Breast epithelium (tissue), 3 donors: ENCODE results near the gene DSG3.

Experiments
- POLR2A ChIP-seq: fragments of 450-650 bp; IDR thresholded peaks from one replicate; pipeline ENCODE4 v1.6.1; 2016; ENCODE audit warnings: antibody characterized with exemption, mild to moderate bottlenecking, moderate library complexity
- POLR2AphosphoS5 ChIP-seq, 3 donors: sonication (generic); formaldehyde crosslinking; IDR thresholded peaks; one replicate each; pipeline ENCODE4 v1.6.1; 2017; ENCODE audit warnings: antibody characterized with exemption in 3 of 3
- TF ChIP-seq, protein P1 (sequence below), 3 donors: fragments of 450-650 bp; IDR thresholded peaks; one replicate each; pipeline ENCODE4 v1.5.1; 2016 to 2017; ENCODE audit warnings: antibody characterized with exemption in 3 of 3, mild to moderate bottlenecking in 3 of 3, moderate library complexity in 3 of 3

DNA sequence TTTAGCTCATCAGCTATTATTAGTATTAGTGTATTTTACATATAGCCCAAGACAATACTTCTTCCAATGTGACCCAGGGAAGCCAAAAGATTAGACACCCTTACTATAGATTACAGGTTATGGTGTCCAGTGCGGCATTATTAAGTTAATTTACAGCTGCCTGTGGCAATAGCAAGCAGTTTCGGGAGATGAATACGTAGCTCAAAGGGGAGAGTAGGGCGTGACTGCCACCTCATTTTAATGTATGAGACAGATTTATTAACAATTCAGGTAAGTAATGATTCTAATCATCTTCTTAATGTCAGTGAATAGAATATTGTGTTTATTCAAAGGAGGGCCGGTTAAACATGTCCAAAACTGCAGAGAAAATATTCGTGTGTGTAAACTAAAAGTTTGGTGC, 6.8 kb upstream of the DSG3 start:
- TF ChIP-seq, protein P1, sequence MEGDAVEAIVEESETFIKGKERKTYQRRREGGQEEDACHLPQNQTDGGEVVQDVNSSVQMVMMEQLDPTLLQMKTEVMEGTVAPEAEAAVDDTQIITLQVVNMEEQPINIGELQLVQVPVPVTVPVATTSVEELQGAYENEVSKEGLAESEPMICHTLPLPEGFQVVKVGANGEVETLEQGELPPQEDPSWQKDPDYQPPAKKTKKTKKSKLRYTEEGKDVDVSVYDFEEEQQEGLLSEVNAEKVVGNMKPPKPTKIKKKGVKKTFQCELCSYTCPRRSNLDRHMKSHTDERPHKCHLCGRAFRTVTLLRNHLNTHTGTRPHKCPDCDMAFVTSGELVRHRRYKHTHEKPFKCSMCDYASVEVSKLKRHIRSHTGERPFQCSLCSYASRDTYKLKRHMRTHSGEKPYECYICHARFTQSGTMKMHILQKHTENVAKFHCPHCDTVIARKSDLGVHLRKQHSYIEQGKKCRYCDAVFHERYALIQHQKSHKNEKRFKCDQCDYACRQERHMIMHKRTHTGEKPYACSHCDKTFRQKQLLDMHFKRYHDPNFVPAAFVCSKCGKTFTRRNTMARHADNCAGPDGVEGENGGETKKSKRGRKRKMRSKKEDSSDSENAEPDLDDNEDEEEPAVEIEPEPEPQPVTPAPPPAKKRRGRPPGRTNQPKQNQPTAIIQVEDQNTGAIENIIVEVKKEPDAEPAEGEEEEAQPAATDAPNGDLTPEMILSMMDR (IDR thresholded peaks at IDR 0.05), result no peak
- TF ChIP-seq POLR2A (no peak), POLR2AphosphoS5 (IDR thresholded peaks at IDR 0.05) (no peak)
